DMS79 (cell line): Measurements from ENCODE around the gene STYXL2.

Experiments used
- DNase-seq: peaks from one replicate; lab custom pipeline; 2025; lab: John Stamatoyannopoulos, UW

The STYXL2 gene

GRCh38 chr1:167093846-167094516 is at the start of gene STYXL2:
STYXL2 (plus strand) TSS chr1:167094075; CDS start chr1:167094850, 775 bp downstream.
- no peak for DNase-seq

- no peak for DNase-seq
Measured at GRCh38 chr1:167051907-167052306, 42.0 kb upstream of the STYXL2 start.

GRCh38 chr1:167052389-167052788 is 41.5 kb upstream of the STYXL2 start:
- DNase-seq = no peak

GRCh38 chr1:167054531-167054930 is 39.3 kb upstream of the STYXL2 start:
- no peak for DNase-seq

- no peak for DNase-seq
Measured at GRCh38 chr1:167054946-167055630, 38.8 kb upstream of the STYXL2 start.

GRCh38 chr1:167056529-167057231 is 37.2 kb upstream of the STYXL2 start:
- peak; percentile 39 for DNase-seq

GRCh38 chr1:167057241-167057688 is 36.6 kb upstream of the STYXL2 start:
- DNase-seq = peak; percentile 39

- peak; percentile 13 for DNase-seq
Measured at GRCh38 chr1:167059045-167059808, 34.6 kb upstream of the STYXL2 start.

GRCh38 chr1:167059809-167060107 is 34.1 kb upstream of the STYXL2 start:
- DNase-seq = no peak

GRCh38 chr1:167060141-167061072 is 33.5 kb upstream of the STYXL2 start:
- no peak for DNase-seq

GRCh38 chr1:167061073-167061464 is 32.8 kb upstream of the STYXL2 start:
- DNase-seq = no peak

GRCh38 chr1:167064621-167065020 is 29.3 kb upstream of the STYXL2 start:
- DNase-seq = no peak

GRCh38 chr1:167065471-167065870 is 28.4 kb upstream of the STYXL2 start:
- DNase-seq = no peak

GRCh38 chr1:167066333-167067122 is 27.3 kb upstream of the STYXL2 start:
- DNase-seq = peak; percentile 33

- no peak for DNase-seq
Measured at GRCh38 chr1:167067904-167068303, 26.0 kb upstream of the STYXL2 start.

- no peak for DNase-seq
Measured at GRCh38 chr1:167068761-167069160, 25.1 kb upstream of the STYXL2 start.

- DNase-seq = no peak
Measured at GRCh38 chr1:167071286-167071685, 22.6 kb upstream of the STYXL2 start.

GRCh38 chr1:167076136-167076710 is 17.7 kb upstream of the STYXL2 start:
- DNase-seq = no peak

- DNase-seq = no peak
Measured at GRCh38 chr1:167077128-167077867, 16.6 kb upstream of the STYXL2 start.

- DNase-seq = no peak
Measured at GRCh38 chr1:167077868-167078210, 16.0 kb upstream of the STYXL2 start.
